Astrocyte (in vitro differentiated cells and primary cell): ENCODE measurements around the gene EPHB2. TPM values are rescaled to one million over a fixed set of nuclear protein-coding genes. Genes with fewer than 3 reads are reported as not detected.
"Not testable (repeated sequence)": the region's sequence is repeated elsewhere in the genome, so short reads cannot be mapped to it uniquely, and the experiment has no call there.

Source experiments
- DNase-seq: peaks from one replicate; pipeline ENCODE4 v3.0.0-alpha.2; 2010; ENCODE audit warnings: low read depth
- FAIRE-seq: peaks from 2 replicates; lab custom pipeline; 2011; peaks lifted over from hg19 to GRCh38; lab: Jason Lieb, UNC
- H2AFZ ChIP-seq: 2 replicates; pipeline ENCODE4 v1.6.0; 2012; ENCODE audit warnings: low read depth, low read length, inconsistent platforms
- H3K27ac ChIP-seq: 2 replicates; pipeline ENCODE4 v1.5.1; 2011; ENCODE audit warnings: low read depth, low read length, inconsistent platforms
- H3K27me3 ChIP-seq: 2 replicates; pipeline ENCODE4 v1.6.0; 2011; ENCODE audit warnings: low read length, inconsistent platforms; ENCODE audit not compliant: insufficient read depth
- H3K36me3 ChIP-seq: 2 replicates; pipeline ENCODE4 v1.5.1; 2011; ENCODE audit warnings: low read length, inconsistent platforms; ENCODE audit not compliant: insufficient read depth
- H3K4me1 ChIP-seq: 2 replicates; pipeline ENCODE4 v1.5.1; 2011; ENCODE audit warnings: low read length, inconsistent platforms; ENCODE audit not compliant: insufficient read depth
- H3K4me2 ChIP-seq: 2 replicates; pipeline ENCODE4 v1.6.0; 2012; ENCODE audit warnings: low read length, inconsistent platforms
- H3K4me3 ChIP-seq: 2 replicates; pipeline ENCODE4 v1.5.1; 2011; ENCODE audit warnings: low read depth, mild to moderate bottlenecking, low read length, inconsistent platforms; ENCODE audit not compliant: insufficient read depth
- H3K79me2 ChIP-seq: 2 replicates; pipeline ENCODE4 v1.6.0; 2012; ENCODE audit warnings: mild to moderate bottlenecking, low read length, inconsistent platforms; ENCODE audit not compliant: insufficient read depth
- H3K9ac ChIP-seq: 2 replicates; pipeline ENCODE4 v1.6.0; 2012; ENCODE audit warnings: mild to moderate bottlenecking, low read length, inconsistent platforms
- H3K9me3 ChIP-seq: 2 replicates; pipeline ENCODE4 v1.5.1; 2012; ENCODE audit warnings: low read depth, mild to moderate bottlenecking, low read length, inconsistent platforms; ENCODE audit not compliant: insufficient read depth
- H4K20me1 ChIP-seq: 2 replicates; pipeline ENCODE4 v1.6.0; 2012; ENCODE audit warnings: low read length, inconsistent platforms; ENCODE audit not compliant: insufficient read depth
- H3K27ac Mint-ChIP-seq: one replicate; pipeline ENCODE4 v1.8.0; 2021; ENCODE audit warnings: mild to moderate bottlenecking, mixed read lengths; ENCODE audit not compliant: unreplicated experiment
- H3K27me3 Mint-ChIP-seq: one replicate; pipeline ENCODE4 v1.8.0; 2021; ENCODE audit warnings: low read depth, mixed read lengths; ENCODE audit not compliant: unreplicated experiment
- H3K36me3 Mint-ChIP-seq: one replicate; pipeline ENCODE4 v1.8.0; 2021; ENCODE audit warnings: low read depth, mixed read lengths; ENCODE audit not compliant: unreplicated experiment
- H3K4me1 Mint-ChIP-seq: one replicate; pipeline ENCODE4 v1.8.0; 2021; ENCODE audit warnings: low read depth, mixed read lengths; ENCODE audit not compliant: unreplicated experiment
- H3K4me3 Mint-ChIP-seq: one replicate; pipeline ENCODE4 v1.8.0; 2021; ENCODE audit warnings: mild to moderate bottlenecking, moderate library complexity, mixed read lengths; ENCODE audit not compliant: unreplicated experiment
- H3K9me3 Mint-ChIP-seq: one replicate; pipeline ENCODE4 v1.8.0; 2021; ENCODE audit warnings: mild to moderate bottlenecking, mixed read lengths; ENCODE audit not compliant: unreplicated experiment
- EZH2 ChIP-seq: IDR thresholded peaks from 2 replicates; pipeline ENCODE4 v1.6.1; 2012; ENCODE audit warnings: mild to moderate bottlenecking, low read length, inconsistent platforms; ENCODE audit not compliant: insufficient read depth
- total RNA-seq: library from RNA; stranded (reverse); gene quantifications from 2 replicates; pipeline ENCODE4 v1.2.1, GENCODE V29; 2021
- TF ChIP-seq, protein P1 (sequence below): IDR thresholded peaks from 2 replicates; pipeline ENCODE4 v1.5.1; 2011; ENCODE audit warnings: low read depth, mild to moderate bottlenecking, inconsistent platforms, low read length, moderate library complexity; ENCODE audit not compliant: insufficient read depth

Gene EPHB2
- total RNA-seq, 1 donor from 2014 or later = 8.4 TPM

DNA sequence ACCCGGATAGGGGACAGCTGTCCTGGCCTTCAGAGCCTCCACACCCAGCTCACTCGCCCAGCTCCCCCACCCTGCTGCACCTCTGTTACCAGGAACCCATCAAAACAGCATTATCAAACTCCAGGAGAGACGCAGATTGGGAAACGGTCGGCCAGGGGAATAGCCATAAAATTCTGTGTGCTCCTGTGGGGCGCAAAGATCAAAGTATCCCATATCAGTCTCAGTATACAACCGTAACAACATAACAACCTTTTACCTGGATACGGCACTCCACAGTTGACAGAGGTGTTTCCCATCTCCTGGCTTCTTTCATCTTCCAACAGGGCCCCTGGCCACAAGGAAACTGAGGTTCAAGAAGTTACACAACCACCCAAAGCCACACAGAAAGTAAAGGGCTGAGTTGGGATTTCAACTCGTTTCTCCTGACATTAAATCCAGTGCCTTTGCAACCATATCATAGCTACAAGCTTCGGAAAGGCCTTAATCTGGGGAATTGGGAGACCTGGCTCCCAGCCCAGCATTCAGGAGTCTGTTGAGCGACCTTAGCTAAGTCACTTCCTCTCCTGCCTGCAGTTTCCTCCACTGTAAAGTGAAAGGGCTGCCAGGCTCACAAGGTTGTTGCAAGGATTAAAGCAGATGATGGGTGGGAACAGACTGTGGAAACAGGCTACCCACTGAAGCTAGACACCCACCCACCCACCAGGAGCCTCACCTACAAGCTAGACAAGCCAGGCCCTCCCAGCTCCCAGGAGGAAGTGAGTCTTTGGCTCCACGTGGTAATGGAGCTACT, 8.1 kb upstream of the EPHB2 start:
- no peak overlapping the region for H3K27ac Mint-ChIP-seq
- no peaks in the 10 kb centered on the region for H4K20me1 ChIP-seq
- H3K4me1 Mint-ChIP-seq = no peaks in the 10 kb centered on the region
- no peak overlapping the region for H3K4me3 ChIP-seq
- DNase-seq (no peak), FAIRE-seq (no peak)
- peaks cover 23% of the 10 kb centered on the region for H3K27me3 Mint-ChIP-seq
- no peak overlapping the region for H3K27ac ChIP-seq
- peak overlapping the region; percentile 43 for H2AFZ ChIP-seq
- H3K36me3 Mint-ChIP-seq = no peaks in the 10 kb centered on the region
- peaks cover 7% of the 10 kb centered on the region for H3K4me1 ChIP-seq
- H3K27me3 ChIP-seq = no peaks in the 10 kb centered on the region
- H3K4me3 Mint-ChIP-seq = no peak overlapping the region
- no peaks in the 10 kb centered on the region for H3K79me2 ChIP-seq
- TF ChIP-seq EZH2 = no peak
- TF ChIP-seq, protein P1, sequence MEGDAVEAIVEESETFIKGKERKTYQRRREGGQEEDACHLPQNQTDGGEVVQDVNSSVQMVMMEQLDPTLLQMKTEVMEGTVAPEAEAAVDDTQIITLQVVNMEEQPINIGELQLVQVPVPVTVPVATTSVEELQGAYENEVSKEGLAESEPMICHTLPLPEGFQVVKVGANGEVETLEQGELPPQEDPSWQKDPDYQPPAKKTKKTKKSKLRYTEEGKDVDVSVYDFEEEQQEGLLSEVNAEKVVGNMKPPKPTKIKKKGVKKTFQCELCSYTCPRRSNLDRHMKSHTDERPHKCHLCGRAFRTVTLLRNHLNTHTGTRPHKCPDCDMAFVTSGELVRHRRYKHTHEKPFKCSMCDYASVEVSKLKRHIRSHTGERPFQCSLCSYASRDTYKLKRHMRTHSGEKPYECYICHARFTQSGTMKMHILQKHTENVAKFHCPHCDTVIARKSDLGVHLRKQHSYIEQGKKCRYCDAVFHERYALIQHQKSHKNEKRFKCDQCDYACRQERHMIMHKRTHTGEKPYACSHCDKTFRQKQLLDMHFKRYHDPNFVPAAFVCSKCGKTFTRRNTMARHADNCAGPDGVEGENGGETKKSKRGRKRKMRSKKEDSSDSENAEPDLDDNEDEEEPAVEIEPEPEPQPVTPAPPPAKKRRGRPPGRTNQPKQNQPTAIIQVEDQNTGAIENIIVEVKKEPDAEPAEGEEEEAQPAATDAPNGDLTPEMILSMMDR = no peak
- peak overlapping the region; percentile 9 for H3K4me2 ChIP-seq
- no peaks in the 10 kb centered on the region for H3K9me3 Mint-ChIP-seq
- no peaks in the 10 kb centered on the region for H3K36me3 ChIP-seq
- no peaks in the 10 kb centered on the region for H3K9me3 ChIP-seq
- no peak overlapping the region for H3K9ac ChIP-seq

DNA sequence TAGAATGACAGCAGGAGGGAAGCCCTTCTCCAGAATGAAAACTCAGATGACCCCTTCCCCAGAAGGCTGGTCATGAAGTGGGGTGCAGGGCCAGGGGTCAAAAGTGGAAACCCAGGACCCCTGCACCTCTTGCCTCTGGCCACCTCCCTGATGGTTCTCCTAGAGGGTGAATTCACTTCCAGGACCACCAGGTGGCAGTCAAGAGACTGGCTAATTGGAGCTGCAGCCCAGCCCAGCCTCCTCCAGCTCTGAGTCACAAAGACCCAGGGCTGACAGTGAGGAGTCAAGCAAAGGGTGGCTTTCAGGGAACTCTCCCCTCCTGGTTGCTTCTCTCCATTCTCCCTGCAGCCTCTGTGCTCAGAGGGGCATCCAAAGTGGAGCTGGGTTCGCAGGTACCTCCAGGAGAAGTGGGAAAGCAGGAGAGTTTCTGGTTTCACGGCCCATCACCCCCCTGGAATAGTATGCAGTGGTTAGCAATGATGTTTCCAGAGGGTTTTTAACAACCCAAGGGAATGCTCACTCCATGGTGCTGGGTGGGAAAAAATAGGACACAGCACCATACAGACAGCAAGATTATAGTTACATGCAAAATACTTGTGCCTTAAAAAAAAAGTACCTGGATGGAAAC, 6.1 kb upstream of the EPHB2 start:
- H3K4me2 ChIP-seq = no peak overlapping the region
- no peak overlapping the region for H3K9ac ChIP-seq
- no peaks in the 10 kb centered on the region for H4K20me1 ChIP-seq
- H3K36me3 ChIP-seq = no peaks in the 10 kb centered on the region
- no peaks in the 10 kb centered on the region for H3K4me1 Mint-ChIP-seq
- no peaks in the 10 kb centered on the region for H3K9me3 ChIP-seq
- no peak overlapping the region for H3K27ac Mint-ChIP-seq
- TF ChIP-seq, protein P1 = peak; percentile 71
- no peak for TF ChIP-seq EZH2
- no peaks in the 10 kb centered on the region for H3K79me2 ChIP-seq
- H3K4me3 ChIP-seq = no peak overlapping the region
- peaks cover 42% of the 10 kb centered on the region for H3K27me3 Mint-ChIP-seq
- no peaks in the 10 kb centered on the region for H3K36me3 Mint-ChIP-seq
- peak; percentile 86 for FAIRE-seq
- peak; percentile 54 for DNase-seq
- H3K27ac ChIP-seq = no peak overlapping the region
- no peak overlapping the region for H3K4me3 Mint-ChIP-seq
- peaks cover 7% of the 10 kb centered on the region for H3K4me1 ChIP-seq
- no peaks in the 10 kb centered on the region for H3K9me3 Mint-ChIP-seq
- H3K27me3 ChIP-seq = no peaks in the 10 kb centered on the region
- H2AFZ ChIP-seq = no peak overlapping the region

DNA sequence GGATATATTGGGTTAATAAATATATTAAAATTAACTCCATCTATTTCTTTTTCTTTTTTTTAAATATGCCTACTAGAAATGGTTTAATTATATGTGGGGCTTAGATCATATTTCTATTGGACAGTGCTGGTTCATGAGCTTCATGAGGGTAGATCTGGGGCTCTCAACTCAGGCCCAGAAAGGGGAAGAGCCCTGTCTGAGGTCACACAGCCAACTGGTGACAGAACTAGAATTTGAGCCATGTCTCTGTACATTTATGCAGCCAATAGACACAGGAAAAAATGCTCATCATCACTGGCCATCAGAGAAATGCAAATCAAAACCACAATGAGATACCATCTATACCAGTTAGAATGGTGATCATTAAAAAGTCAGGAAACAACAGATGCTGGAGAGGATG, 5.1 kb upstream of the EPHB2 start:
- Histone ChIP-seq H4K20me1 (no peaks in the 10 kb centered on the region), H3K79me2 (no peaks in the 10 kb centered on the region), H3K4me2 (no peak overlapping the region), H3K4me1 (peaks cover 9% of the 10 kb centered on the region), H3K4me3 (no peak overlapping the region), H3K9ac (no peak overlapping the region), H3K9me3 (no peaks in the 10 kb centered on the region), H3K36me3 (no peaks in the 10 kb centered on the region), H2AFZ (no peak overlapping the region), H3K27ac (no peak overlapping the region), H3K27me3 (no peaks in the 10 kb centered on the region)
- FAIRE-seq = no peak
- Mint-ChIP-seq H3K27me3 (peaks cover 45% of the 10 kb centered on the region), H3K36me3 (no peaks in the 10 kb centered on the region), H3K4me1 (no peaks in the 10 kb centered on the region), H3K9me3 (no peaks in the 10 kb centered on the region), H3K4me3 (no peak overlapping the region), H3K27ac (no peak overlapping the region)
- no peak for DNase-seq
- TF ChIP-seq, protein P1 = no peak

DNA sequence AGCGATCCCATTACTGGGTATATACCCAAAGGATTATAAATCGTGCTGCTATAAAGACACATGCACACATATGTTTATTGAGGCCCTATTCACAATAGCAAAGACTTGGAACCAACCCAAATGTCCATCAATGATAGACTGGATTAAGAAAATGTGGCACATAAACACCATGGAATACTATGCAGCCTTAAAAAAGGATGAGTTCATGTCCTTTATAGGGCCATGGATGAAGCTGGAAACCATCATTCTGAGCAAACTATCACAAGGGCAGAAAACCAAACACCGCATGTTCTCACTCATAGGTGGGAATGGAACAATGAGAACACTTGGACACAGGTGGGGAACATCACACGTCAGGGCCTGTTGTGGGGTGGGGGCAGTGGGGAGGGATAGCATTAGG, 4.5 kb upstream of the EPHB2 start:
- not testable (repeated sequence) for H3K9me3 Mint-ChIP-seq, H3K9me3 ChIP-seq, H3K27ac Mint-ChIP-seq, DNase-seq, H3K27me3 ChIP-seq, H3K9ac ChIP-seq, H3K27ac ChIP-seq, H3K4me3 ChIP-seq, H3K4me3 Mint-ChIP-seq, H3K4me1 Mint-ChIP-seq, H3K4me2 ChIP-seq, H3K79me2 ChIP-seq, H2AFZ ChIP-seq, H4K20me1 ChIP-seq, H3K36me3 Mint-ChIP-seq, H3K4me1 ChIP-seq, H3K36me3 ChIP-seq, FAIRE-seq
- peaks cover 45% of the 10 kb centered on the region for H3K27me3 Mint-ChIP-seq
